HG02610 (cell line): ENCODE results near the gene ZNF765.
"Not testable (repeated sequence)": the region's sequence is repeated elsewhere in the genome, so short reads cannot be mapped to it uniquely, and the experiment has no call there.

Experiments used
- ATAC-seq: cut with Tn5 transposase; IDR thresholded peaks from one replicate; pipeline ENCODE4 v1.9.1; 2021; ENCODE audit warnings: mild to moderate bottlenecking, moderate library complexity; ENCODE audit not compliant: unreplicated experiment

The ZNF765 gene

GRCh38 chr19:53420520-53421315, 25.8 kb downstream of the ZNF765 start:
- ATAC-seq, result not testable (repeated sequence)

- no peak for ATAC-seq
Measured at GRCh38 chr19:53422551-53422950, 27.6 kb downstream of the ZNF765 start.

- ATAC-seq, result not testable (repeated sequence)
Measured at GRCh38 chr19:53423074-53423473, 28.1 kb downstream of the ZNF765 start.

- ATAC-seq, result not testable (repeated sequence)
Measured at GRCh38 chr19:53423680-53424079, 28.7 kb downstream of the ZNF765 start.

GRCh38 chr19:53424968-53425597, 30.1 kb downstream of the ZNF765 start:
- no peak for ATAC-seq

- ATAC-seq, result peak; percentile 94
Measured at GRCh38 chr19:53431399-53432087, 36.6 kb downstream of the ZNF765 start, which contains the start of gene ZNF761. ZNF761 (plus strand) TSS chr19:53431984; CDS start chr19:53447269, 15,285 bp downstream.

- ATAC-seq, result peak; percentile 9
Measured at GRCh38 chr19:53432088-53432661, 37.2 kb downstream of the ZNF765 start.

- ATAC-seq, result not testable (repeated sequence)
Measured at GRCh38 chr19:53443809-53444208, 48.9 kb downstream of the ZNF765 start.

- ATAC-seq, result not testable (repeated sequence)
Measured at GRCh38 chr19:53447196-53447595, 52.2 kb downstream of the ZNF765 start.

- no peak for ATAC-seq
Measured at GRCh38 chr19:53455828-53456227, 60.9 kb downstream of the ZNF765 start.

GRCh38 chr19:53460131-53460721, 65.3 kb downstream of the ZNF765 start:
- not testable (repeated sequence) for ATAC-seq

- no peak for ATAC-seq
Measured at GRCh38 chr19:53461866-53462265, 66.9 kb downstream of the ZNF765 start.

GRCh38 chr19:53462861-53463260, 67.9 kb downstream of the ZNF765 start:
- no peak for ATAC-seq

GRCh38 chr19:53463263-53463662, 68.3 kb downstream of the ZNF765 start:
- no peak for ATAC-seq

- no peak for ATAC-seq
Measured at GRCh38 chr19:53466726-53467484, 72.0 kb downstream of the ZNF765 start.

GRCh38 chr19:53467485-53468262, 72.7 kb downstream of the ZNF765 start, which contains the start of gene ZNF813:
ZNF813 (plus strand) TSS chr19:53467733; CDS start chr19:53483823, 16,090 bp downstream.
- ATAC-seq, result peak; percentile 83

- ATAC-seq, result not testable (repeated sequence)
Measured at GRCh38 chr19:53468628-53469027, 73.7 kb downstream of the ZNF765 start.

- no peak for ATAC-seq
Measured at GRCh38 chr19:53471916-53472315, 77.0 kb downstream of the ZNF765 start.

- not testable (repeated sequence) for ATAC-seq
Measured at GRCh38 chr19:53474832-53475231, 79.9 kb downstream of the ZNF765 start.
